ENCODE data around the gene TM7SF2. TPM values are rescaled to one million over a fixed set of nuclear protein-coding genes. Genes with fewer than 3 reads are reported as not detected.
A peak's percentile ranks its signal among the peaks of the same experiment; 100 is the strongest.
"Not testable (repeated sequence)": the region's sequence is repeated elsewhere in the genome, so short reads cannot be mapped to it uniquely, and the experiment has no call there.

TM7SF2 gene
- total RNA-seq, 1 donor from 2014 or later, result 104 TPM

DNA sequence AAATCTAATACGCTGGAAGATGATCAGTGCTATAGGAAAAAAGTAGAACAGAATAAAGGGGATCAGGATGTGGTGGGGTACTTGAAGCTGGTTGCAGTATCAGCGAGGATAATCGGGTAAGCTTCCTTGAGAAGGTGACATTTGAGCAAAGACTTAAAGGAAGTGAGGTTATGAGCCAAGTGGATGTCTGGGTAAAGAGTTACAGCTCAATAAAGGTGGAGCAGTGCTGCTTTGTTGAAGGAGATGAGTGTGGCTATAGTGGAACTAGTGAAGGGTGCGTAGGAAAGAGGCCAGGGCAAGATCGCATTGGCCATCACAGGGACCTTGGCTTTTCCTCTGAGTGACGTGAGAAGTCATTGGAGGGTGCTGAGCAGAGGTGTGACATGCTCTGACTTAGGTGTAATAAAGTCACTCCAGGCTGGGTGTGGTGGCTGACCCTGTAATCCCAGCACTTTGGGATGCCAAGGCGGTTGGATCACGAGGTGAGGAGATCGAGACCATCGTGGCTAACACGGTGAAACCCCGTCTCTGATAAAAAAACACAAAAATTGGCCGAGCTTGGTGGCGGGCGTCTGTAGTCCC is 24.9 kb downstream of the TM7SF2 start:
- no peak for DNase-seq (ENCODE audit: low read depth, low spot score)
- H3K4me3 Mint-ChIP-seq, result peak overlapping the region; percentile 53
- no peak for TF ChIP-seq CTCF (conservative IDR thresholded peaks at IDR 0.05)
- no peaks in the 10 kb centered on the region for H3K36me3 Mint-ChIP-seq (ENCODE audit: low read depth)
- peaks cover 29% of the 10 kb centered on the region for H3K4me1 Mint-ChIP-seq
- no peaks in the 10 kb centered on the region for H3K9me3 Mint-ChIP-seq
- peaks cover 39% of the 10 kb centered on the region for H3K27me3 Mint-ChIP-seq (ENCODE audit: low read depth)
- no peak overlapping the region for H3K27ac Mint-ChIP-seq (ENCODE audit: unreplicated experiment)

- Mint-ChIP-seq H3K4me3 (no peak overlapping the region), H3K27ac (ENCODE audit: unreplicated experiment) (no peak overlapping the region), H3K4me1 (no peaks in the 10 kb centered on the region), H3K36me3 (ENCODE audit: low read depth) (no peaks in the 10 kb centered on the region), H3K9me3 (no peaks in the 10 kb centered on the region), H3K27me3 (ENCODE audit: low read depth) (peaks cover 62% of the 10 kb centered on the region)
- no peak for TF ChIP-seq CTCF (conservative IDR thresholded peaks at IDR 0.05)
- DNase-seq (ENCODE audit: low read depth, low spot score), result no peak
Measured at GRCh38 chr11:65141896-65142494, 30.3 kb downstream of the TM7SF2 start.

DNA sequence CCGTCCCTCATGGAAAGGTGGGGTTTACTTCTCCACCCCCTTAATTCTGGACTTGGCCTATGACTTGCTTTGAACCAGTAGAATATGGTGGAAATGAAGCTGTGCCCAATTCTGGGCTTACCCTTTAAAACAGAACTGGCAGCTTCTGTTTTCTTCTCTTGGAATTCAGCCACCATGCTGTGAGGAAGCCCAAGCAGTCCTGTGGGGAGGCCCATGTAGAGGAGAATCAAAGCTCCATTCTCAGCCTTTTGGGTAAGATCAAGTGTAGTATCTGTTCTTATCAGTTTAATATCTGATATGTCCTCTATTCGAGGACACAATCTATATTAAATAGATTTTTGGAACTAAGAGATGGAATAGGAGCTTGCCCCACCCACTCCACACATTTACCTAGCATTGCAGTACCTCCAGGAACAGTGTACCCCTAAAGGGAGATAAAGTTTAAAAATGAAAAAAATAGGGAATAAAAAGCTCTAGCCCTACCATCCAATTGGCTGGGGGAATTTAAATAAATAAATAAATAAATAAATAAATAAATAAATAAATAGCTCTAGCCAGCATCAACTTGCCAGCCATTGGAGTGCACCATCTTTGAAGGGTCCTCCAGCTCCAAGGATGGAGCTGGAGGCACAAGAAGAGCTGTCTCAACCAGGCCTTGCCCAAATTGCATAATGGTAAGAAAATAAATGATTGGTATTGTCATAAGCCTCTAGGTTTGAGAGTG is 35.8 kb downstream of the TM7SF2 start:
- H3K36me3 Mint-ChIP-seq (ENCODE audit: low read depth), result no peaks in the 10 kb centered on the region
- no peak overlapping the region for H3K27ac Mint-ChIP-seq (ENCODE audit: unreplicated experiment)
- no peaks in the 10 kb centered on the region for H3K9me3 Mint-ChIP-seq
- peaks cover 42% of the 10 kb centered on the region for H3K27me3 Mint-ChIP-seq (ENCODE audit: low read depth)
- no peak for TF ChIP-seq CTCF (conservative IDR thresholded peaks at IDR 0.05)
- H3K4me1 Mint-ChIP-seq, result peaks cover 6% of the 10 kb centered on the region
- no peak for DNase-seq (ENCODE audit: low read depth, low spot score)
- H3K4me3 Mint-ChIP-seq, result no peak overlapping the region

GRCh38 chr11:65148657-65149056 is 37.0 kb downstream of the TM7SF2 start:
- TF ChIP-seq CTCF (conservative IDR thresholded peaks at IDR 0.05), result no peak
- Mint-ChIP-seq H3K36me3 (ENCODE audit: low read depth) (no peaks in the 10 kb centered on the region), H3K4me3 (no peak overlapping the region), H3K27ac (ENCODE audit: unreplicated experiment) (no peak overlapping the region), H3K9me3 (no peaks in the 10 kb centered on the region), H3K27me3 (ENCODE audit: low read depth) (peaks cover 49% of the 10 kb centered on the region), H3K4me1 (peaks cover 6% of the 10 kb centered on the region)
- DNase-seq (ENCODE audit: low read depth, low spot score), result no peak

GRCh38 chr11:65150131-65150508 is 38.4 kb downstream of the TM7SF2 start:
- not testable (repeated sequence) for DNase-seq (ENCODE audit: low read depth, low spot score); H3K4me3 Mint-ChIP-seq; H3K36me3 Mint-ChIP-seq (ENCODE audit: low read depth); H3K27ac Mint-ChIP-seq (ENCODE audit: unreplicated experiment); H3K9me3 Mint-ChIP-seq; H3K4me1 Mint-ChIP-seq
- peaks cover 39% of the 10 kb centered on the region for H3K27me3 Mint-ChIP-seq (ENCODE audit: low read depth)

Data from neural crest cell (in vitro differentiated cells).